Stimulated activated CD8-positive, alpha-beta memory T cell treated with anti-CD3 and anti-CD28 coated beads, Interleukin-7, amount 100 ng/mL, for 24 hours (primary cell): ENCODE measurements around the gene HIPK4.

ENCODE experiments used
- DNase-seq: peaks from one replicate; pipeline ENCODE4 v3.0.0-alpha.2; 2020; ENCODE audit warnings: low read depth

HIPK4 gene

GRCh38 chr19:40365613-40366401 is 24.2 kb downstream of the HIPK4 start:
- peak; percentile 24 for DNase-seq

GRCh38 chr19:40365010-40365409 is 25.0 kb downstream of the HIPK4 start:
- no peak for DNase-seq

GRCh38 chr19:40363069-40363468 is 26.9 kb downstream of the HIPK4 start:
- no peak for DNase-seq

GRCh38 chr19:40362160-40362559 is 27.8 kb downstream of the HIPK4 start:
- no peak for DNase-seq

GRCh38 chr19:40360708-40361241 is 29.2 kb downstream of the HIPK4 start:
- no peak for DNase-seq

GRCh38 chr19:40360020-40360707 is 29.8 kb downstream of the HIPK4 start:
- DNase-seq: no peak

GRCh38 chr19:40358773-40359172 is 31.2 kb downstream of the HIPK4 start:
- no peak for DNase-seq

- DNase-seq: no peak
Measured at GRCh38 chr19:40357640-40358039, 32.3 kb downstream of the HIPK4 start.

- DNase-seq: no peak
Measured at GRCh38 chr19:40356681-40357595, 33.0 kb downstream of the HIPK4 start.

GRCh38 chr19:40355975-40356680 is 33.9 kb downstream of the HIPK4 start:
- no peak for DNase-seq

- DNase-seq: no peak
Measured at GRCh38 chr19:40348961-40349507, 40.9 kb downstream of the HIPK4 start.

GRCh38 chr19:40348125-40348913 is 41.7 kb downstream of the HIPK4 start, which contains the start of the genes C19orf47 and PLD3:
TSS of gene C19orf47 (minus strand) at chr19:40348397. CDS start at chr19:40341857, 6,540 bp downstream.
TSS of gene PLD3 (plus strand) at chr19:40348695. CDS start at chr19:40366484, 17,789 bp downstream.
- DNase-seq: peak; percentile 92

- no peak for DNase-seq
Measured at GRCh38 chr19:40344422-40344821, 45.6 kb downstream of the HIPK4 start.

- no peak for DNase-seq
Measured at GRCh38 chr19:40342644-40343311, 47.2 kb downstream of the HIPK4 start.

GRCh38 chr19:40341601-40342482 is 48.1 kb downstream of the HIPK4 start:
- no peak for DNase-seq

GRCh38 chr19:40339018-40339728 is 50.8 kb downstream of the HIPK4 start:
- no peak for DNase-seq

GRCh38 chr19:40337594-40337993 is 52.4 kb downstream of the HIPK4 start:
- no peak for DNase-seq

GRCh38 chr19:40337107-40337506 is 52.9 kb downstream of the HIPK4 start:
- DNase-seq: no peak
